ENCODE data around the gene KNTC1.
"Not testable (repeated sequence)": the region's sequence is repeated elsewhere in the genome, so short reads cannot be mapped to it uniquely, and the experiment has no call there.

GRCh38 chr12:122513028-122513427 lies 14.0 kb upstream of the KNTC1 start:
- not testable (repeated sequence) for TF ChIP-seq EP300, CTCF (IDR thresholded peaks at IDR 0.05)

Data from stomach (tissue), 4 donors.